ENCODE results near the gene VSIG8. TPM values are rescaled to one million over a fixed set of nuclear protein-coding genes. Genes with fewer than 3 reads are reported as not detected.

The VSIG8 gene, protein sequence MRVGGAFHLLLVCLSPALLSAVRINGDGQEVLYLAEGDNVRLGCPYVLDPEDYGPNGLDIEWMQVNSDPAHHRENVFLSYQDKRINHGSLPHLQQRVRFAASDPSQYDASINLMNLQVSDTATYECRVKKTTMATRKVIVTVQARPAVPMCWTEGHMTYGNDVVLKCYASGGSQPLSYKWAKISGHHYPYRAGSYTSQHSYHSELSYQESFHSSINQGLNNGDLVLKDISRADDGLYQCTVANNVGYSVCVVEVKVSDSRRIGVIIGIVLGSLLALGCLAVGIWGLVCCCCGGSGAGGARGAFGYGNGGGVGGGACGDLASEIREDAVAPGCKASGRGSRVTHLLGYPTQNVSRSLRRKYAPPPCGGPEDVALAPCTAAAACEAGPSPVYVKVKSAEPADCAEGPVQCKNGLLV
- total RNA-seq: under 0.01 TPM in 1 of 2 replicates, not detected in the other

GRCh38 chr1:159862557-159862956, at the start of gene VSIG8:
Gene VSIG8, minus strand, starts transcription at chr1:159862657. Its CDS starts 136 bp downstream, at chr1:159862521.

GRCh38 chr1:159900086-159900680, 37.7 kb upstream of the VSIG8 start, which contains the start of gene CFAP45:
Gene CFAP45, minus strand, starts transcription at chr1:159900165. Its CDS starts 67 bp downstream, at chr1:159900098.

GRCh38 chr1:159826441-159827101, 35.9 kb downstream of the VSIG8 start, which contains the start of gene SLAMF8:
Gene SLAMF8, plus strand, starts transcription at chr1:159826873. Its CDS starts 26 bp downstream, at chr1:159826899.

Other genes starting within 250 kb of the VSIG8 start
- gene CRP, start 148.1 kb downstream of the VSIG8 start, total RNA-seq: 0.32 TPM in 1 of 2 replicates, not detected in the other
- 241 and 316 TPM in 2 replicates for gene DUSP23, start 81.7 kb downstream of the VSIG8 start, total RNA-seq
- under 0.01 and 0.30 TPM in 2 replicates for gene FCRL6, start 60.3 kb downstream of the VSIG8 start, total RNA-seq
- gene SLAMF8, start 35.8 kb downstream of the VSIG8 start, total RNA-seq: not detected in 2 replicates
- 1.5 and 1.9 TPM in 2 replicates for gene CFAP45, start 37.5 kb upstream of the VSIG8 start, total RNA-seq
- 507 and 711 TPM in 2 replicates for gene TAGLN2, start 62.9 kb upstream of the VSIG8 start, total RNA-seq
- not detected in 2 replicates for gene IGSF9, start 83.0 kb upstream of the VSIG8 start, total RNA-seq
- not detected in 2 replicates for gene SLAMF9, start 91.6 kb upstream of the VSIG8 start, total RNA-seq
- gene PIGM, start 169.3 kb upstream of the VSIG8 start, total RNA-seq: 2.9 and 3.8 TPM in 2 replicates
- gene KCNJ10, start 207.5 kb upstream of the VSIG8 start, total RNA-seq: not detected in 2 replicates
- not detected in 2 replicates for gene KCNJ9, start 218.9 kb upstream of the VSIG8 start, total RNA-seq
- 10.1 and 13.8 TPM in 2 replicates for gene IGSF8, start 236.0 kb upstream of the VSIG8 start, total RNA-seq